ENCODE data around the gene TNS1. TPM values are rescaled to one million over a fixed set of nuclear protein-coding genes. Genes with fewer than 3 reads are reported as not detected.
A peak's percentile ranks its signal among the peaks of the same experiment; 100 is the strongest.

TNS1 gene
- total RNA-seq, 1 donor from 2014 or later = 206 TPM

- DNase-seq (ENCODE audit: low read depth) = peak; percentile 47
Measured at GRCh38 chr2:217851191-217852020, 151.4 kb downstream of the TNS1 start.

GRCh38 chr2:217849154-217849975 lies 153.4 kb downstream of the TNS1 start:
- DNase-seq (ENCODE audit: low read depth) = no peak

DNA sequence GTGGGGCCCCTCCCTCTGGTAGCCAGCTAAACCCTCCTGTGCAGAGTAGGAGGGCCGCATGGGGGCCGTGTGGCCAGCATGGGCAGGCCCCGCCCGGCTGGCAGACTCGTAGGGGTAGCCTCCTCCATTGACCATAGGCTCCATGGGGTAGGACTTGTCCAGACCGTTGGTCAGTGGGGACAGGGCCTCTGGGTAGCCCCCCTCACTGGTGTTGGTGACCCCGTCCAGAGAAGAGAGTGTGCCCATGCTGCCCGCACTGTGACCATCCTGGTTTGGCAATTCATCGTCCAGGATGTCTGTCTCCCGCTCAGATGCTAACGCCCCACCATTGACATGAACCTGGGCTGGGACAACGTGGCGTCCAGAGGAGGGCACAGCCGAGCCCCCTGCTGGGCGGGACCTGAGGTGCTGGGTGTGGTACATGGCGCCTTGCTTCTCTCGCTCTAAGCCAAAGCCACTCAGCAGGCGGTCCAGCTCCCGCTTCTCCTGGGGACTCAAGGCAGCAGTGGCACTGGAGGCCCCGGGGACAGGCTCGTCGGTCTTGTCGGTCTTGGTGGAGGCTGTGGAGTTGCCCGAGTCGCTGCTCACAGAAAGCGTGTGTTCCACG lies 154.3 kb downstream of the TNS1 start:
- no peak for DNase-seq (ENCODE audit: low read depth)

DNA sequence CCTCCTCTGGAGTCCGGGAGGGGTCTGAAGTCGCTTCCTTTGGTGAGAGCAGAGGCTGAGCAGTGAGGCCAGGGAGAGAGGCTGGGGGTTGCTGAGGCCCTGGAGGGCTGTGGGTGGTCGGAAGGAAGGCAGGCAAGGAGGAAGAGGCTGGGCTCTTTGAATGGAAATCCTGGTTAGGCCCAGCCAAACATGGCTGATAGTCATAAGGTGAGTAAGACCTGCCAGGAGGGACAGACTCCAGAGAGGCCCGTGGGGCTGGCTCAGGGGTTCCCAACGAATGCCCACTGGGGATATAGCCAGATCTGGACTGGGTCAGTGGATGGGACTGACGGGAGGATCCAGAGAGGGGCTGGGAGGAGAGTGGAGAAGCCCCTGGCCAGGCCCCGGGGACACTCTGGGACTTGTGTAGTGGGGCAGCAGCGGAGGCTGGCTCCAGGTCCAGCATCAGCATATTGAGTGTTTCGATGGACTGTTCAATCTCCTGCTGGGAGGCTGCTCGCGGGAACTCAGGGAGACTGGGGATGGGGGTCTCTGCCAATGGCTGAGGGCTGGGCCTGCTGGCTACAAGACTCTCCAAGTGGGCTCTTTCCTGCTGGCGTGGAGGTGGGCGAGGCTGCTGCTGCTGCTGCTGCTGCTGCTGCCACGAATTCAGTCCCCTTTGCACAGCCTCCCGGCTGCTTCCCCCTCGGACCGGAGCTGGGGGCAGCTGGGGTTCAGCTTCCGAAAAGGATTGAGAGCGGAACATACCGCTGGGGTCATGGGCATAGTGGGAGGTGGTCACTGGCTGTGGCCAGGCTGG lies 155.0 kb downstream of the TNS1 start:
- no peak for DNase-seq (ENCODE audit: low read depth)

GRCh38 chr2:217847115-217847514 lies 155.7 kb downstream of the TNS1 start:
- DNase-seq (ENCODE audit: low read depth) = no peak

DNA sequence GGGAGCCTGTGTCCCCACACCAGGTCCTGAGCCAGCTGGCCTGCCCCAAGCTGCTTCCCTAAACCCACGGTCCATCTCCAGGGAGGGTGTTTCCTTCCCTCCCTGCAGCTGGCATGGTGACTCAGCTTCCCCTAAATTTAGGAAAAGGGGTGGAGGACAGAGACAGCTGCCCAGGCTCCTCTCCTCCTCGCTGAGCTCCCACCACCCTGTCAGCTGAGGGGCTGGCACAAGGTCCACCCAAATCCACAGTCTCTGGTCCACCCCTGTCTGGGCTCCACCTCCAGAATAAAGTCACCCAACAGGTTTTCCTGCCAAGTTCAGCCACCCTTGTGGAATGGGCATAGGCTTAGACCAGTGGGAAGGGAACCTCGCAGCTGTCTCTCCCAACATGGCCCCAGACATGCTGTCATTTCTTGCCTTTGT lies 156.5 kb downstream of the TNS1 start:
- DNase-seq (ENCODE audit: low read depth) = no peak

- no peak for DNase-seq (ENCODE audit: low read depth)
Measured at GRCh38 chr2:217845301-217845700, 157.5 kb downstream of the TNS1 start.

DNA sequence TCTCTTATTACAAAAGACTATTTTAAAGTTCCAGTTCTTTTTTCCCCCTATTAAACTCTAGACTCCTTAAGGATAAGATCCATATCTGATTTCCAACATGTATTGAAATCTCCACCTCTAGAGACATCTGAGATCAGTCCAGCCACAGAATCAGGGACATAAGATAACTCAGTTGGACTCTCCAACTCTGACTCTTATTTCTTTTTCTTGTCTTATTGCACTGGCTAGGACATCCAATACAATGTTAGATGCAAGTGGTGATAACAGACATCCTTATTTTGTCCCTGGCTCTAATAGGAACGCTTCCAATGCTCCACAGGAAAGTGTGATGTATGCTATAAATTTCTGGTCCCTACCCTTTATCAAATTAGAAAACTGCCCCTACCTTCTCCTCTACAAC lies 158.1 kb downstream of the TNS1 start:
- no peak for DNase-seq (ENCODE audit: low read depth)

DNA sequence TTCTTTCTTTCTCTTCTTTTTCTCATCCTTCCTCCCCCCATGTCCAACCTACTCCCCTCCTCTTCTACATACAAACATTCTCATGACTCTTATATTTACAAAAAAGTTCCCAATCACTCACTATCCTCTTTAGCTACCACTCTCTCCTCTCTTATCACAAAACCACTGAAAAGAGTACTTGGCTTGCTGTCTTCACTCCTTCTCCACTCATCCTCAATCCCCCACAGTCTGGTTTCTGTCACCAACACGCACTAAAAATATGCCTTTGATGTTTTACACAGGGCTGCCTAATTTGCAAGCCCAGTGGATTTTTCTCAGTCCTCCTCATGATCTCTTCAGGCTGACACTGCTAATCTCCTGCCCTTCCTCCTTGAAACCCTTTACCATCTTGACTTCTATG lies 159.5 kb downstream of the TNS1 start:
- no peak for DNase-seq (ENCODE audit: low read depth)

DNA sequence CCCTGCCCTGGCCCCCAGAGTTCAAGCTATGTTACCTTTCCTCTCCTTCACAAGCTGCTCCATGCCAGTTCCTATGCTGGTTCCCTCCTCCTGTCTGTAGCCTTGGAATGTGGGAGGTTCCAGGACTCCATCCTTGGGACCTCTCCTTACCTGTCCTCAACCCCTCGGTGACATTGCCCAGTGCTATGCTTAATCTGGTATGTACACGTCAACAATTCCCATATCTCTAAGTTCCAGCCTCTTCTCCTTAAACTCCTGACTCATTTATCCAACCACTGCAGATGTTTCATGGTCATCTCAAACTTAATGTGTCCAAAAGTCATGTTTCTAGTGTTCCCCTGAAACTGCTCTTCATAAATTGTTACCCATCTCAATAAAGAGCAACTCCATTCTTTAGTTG lies 160.8 kb downstream of the TNS1 start:
- no peak for DNase-seq (ENCODE audit: low read depth)

DNA sequence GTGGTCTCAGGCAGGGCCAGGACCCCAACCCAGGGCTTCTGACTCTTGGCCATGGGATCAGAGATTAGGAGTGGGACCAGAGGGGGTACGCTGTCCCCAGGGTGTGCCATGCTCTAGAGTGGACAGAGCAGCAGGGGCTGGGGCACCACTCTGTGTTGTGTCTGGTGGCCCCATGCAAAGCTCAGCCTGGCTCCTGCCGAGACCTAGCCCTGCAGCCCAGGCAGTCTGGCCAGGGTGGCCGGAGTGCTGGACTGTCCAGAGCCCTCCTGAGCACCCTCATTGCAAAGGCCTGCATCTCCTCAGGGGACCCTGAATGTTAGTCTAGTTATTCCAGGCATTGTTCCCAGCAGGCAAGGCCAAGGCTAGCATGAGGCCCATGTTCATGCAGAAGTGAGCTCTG lies 162.3 kb downstream of the TNS1 start:
- no peak for DNase-seq (ENCODE audit: low read depth)

- no peak for DNase-seq (ENCODE audit: low read depth)
Measured at GRCh38 chr2:217839750-217840107, 163.1 kb downstream of the TNS1 start.

- DNase-seq (ENCODE audit: low read depth) = no peak
Measured at GRCh38 chr2:217839073-217839749, 163.6 kb downstream of the TNS1 start.

DNA sequence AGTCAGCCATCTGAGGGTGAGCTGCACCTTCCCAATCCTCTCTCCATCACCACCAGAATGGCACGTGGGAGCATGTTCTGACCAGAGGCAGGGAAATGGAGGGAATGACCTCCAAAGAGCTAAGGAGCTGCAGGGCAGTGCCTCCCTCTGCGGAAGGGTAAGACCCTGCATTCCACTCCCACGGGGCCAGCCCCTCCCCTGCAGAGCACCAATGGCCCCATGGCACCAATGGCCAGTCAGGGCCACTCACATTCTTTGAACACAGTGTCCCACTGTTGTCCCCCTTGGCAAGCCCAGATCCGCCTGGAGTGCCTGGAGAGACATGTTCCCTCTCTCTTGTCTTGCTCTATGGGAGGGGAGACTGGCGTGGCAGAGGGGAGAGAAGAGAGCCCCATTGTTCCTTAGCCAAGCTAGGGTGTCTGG lies 164.4 kb downstream of the TNS1 start:
- DNase-seq (ENCODE audit: low read depth) = no peak

DNA sequence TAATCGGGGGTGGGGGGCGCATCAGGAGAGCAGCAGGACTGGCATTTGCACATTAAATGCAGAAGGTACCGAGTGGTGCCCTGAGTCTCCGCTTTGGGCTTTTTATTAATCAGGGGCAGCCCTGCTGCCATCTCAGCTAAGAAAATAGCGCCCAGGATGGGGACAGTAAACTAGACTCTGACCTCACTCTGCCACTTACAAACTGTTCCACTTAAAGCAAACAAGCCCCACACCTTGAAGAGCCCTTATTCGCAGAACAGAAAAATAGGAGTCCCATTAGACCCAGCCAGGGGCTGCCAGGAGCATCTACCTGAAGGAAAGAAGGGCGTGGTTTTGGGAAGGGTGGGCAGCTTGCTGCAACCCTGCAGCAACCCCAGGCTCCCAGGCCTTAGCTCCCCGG lies 165.3 kb downstream of the TNS1 start:
- no peak for DNase-seq (ENCODE audit: low read depth)

DNA sequence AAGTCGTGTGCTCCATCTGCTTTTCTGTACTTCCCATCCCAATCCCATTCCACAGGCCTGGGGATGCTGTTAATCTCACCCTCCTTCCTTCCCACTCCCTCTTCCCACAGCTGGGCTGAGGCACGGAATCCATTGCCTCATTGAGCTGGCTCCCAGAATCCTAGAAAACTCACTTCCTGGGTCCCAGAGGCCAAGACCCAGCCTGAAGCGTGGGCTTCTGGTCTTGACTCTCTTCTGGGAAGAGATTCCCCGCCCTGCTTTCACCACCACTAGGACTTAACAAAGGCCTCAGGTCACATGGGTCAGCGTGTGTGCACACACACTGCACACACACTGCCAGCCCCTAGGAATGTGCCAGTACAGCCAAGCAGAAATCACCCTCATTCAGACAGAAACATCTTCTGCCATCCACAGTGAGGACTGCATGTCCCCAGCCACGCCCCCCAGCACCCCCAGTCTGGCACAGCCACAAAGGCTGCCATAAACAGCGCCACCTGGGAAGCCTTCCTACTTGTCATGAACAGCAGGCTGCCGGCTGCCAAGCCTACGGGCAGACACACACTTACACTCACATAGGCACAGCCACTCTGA lies 165.8 kb downstream of the TNS1 start:
- DNase-seq (ENCODE audit: low read depth) = peak; percentile 45

DNA sequence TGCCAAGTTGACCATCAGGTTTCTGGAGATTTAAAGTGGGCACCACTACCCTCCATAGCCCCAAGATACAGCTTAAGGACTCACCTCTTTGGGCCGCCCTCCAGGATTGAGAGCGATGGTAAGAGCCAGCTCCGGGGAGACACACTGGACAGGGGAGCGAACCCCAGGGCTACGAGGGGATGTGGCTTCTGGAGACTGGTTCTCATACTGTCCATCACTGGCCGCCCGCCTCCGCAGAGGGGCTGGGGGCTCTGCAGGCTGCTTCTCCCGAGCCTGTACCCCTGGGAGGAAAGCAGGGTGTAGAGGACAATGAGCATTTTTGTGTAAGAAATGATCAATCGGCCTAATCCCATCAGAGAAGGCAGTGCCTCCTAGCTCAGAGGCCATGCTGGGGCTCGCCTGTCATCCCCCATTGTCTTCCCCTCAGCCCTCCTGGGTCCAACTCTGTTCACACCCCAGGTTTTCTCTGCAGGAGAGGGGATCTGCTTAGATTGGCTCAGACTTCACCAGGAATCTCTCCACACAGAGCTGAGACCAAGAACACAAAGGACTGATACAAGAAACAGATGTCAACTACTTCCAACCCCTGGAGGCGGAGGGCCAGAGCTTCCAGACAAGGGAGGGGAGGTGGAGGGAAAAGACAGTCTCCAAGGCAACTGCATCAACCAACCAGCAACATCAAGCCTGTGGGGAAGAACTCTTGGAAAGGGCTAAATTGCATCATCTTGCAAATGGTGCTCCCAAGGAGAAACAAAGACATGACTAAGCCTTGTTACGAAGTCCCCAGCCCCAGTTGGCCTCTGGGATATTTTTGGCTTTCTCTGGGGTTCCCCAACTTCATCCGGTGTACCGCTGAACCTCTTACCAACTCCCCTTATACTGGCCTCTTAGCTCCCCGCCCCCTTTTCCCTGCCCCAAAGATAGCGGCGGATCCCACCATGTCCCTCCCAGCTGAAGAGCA lies 166.6 kb downstream of the TNS1 start:
- DNase-seq (ENCODE audit: low read depth) = peak; percentile 83

- DNase-seq (ENCODE audit: low read depth) = no peak
Measured at GRCh38 chr2:217834744-217835513, 167.9 kb downstream of the TNS1 start.

DNA sequence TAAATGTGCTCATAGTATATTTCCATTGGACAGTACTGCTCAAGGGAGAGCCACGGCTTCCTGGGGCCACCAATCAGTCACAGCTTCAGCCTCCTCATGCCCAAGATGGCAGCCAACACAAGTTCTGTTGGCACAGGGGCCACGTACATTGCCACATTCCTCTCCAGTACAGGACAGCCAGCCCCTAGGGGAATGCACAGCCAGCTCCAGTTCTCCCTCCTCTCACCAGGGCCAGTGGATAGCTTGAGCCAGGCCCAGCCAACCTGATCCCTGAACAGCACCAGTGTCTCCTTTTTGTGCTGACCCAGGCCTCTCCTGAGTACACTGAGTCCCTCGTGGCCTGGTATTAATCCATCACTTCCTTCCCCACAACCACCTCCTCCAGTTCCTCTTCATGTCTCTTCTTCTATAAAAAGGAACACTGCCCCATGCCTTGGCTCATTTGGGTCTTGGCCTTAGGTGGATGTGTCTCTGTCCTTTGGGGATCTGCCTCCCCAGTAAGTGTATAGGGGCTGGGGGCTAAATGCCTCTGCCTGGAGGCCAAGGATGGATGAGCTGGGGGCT lies 168.7 kb downstream of the TNS1 start:
- DNase-seq (ENCODE audit: low read depth) = no peak
